GM23248 (cell line): Measurements from ENCODE around the gene PEX19. TPM values are rescaled to one million over a fixed set of nuclear protein-coding genes. Genes with fewer than 3 reads are reported as not detected.
A peak's percentile ranks its signal among the peaks of the same experiment; 100 is the strongest.

ENCODE experiments used
- DNase-seq: peaks from one replicate; pipeline ENCODE4 v3.0.0-alpha.2; 2015
- H2AFZ ChIP-seq: fragments of 200-600 bp; sonication (generic); 2 replicates; pipeline ENCODE4 v1.6.1; 2016; ENCODE audit warnings: antibody characterized with exemption
- H3F3A ChIP-seq: fragments of 200-600 bp; sonication (generic); 2 replicates; pipeline ENCODE4 v1.6.1; 2016; ENCODE audit warnings: mild to moderate bottlenecking, antibody characterized with exemption, mixed run types; ENCODE audit not compliant: insufficient read depth
- H3K27ac ChIP-seq: fragments of 200-600 bp; sonication (generic); 2 replicates; pipeline ENCODE4 v1.5.1; 2016; ENCODE audit warnings: mild to moderate bottlenecking
- H3K27me3 ChIP-seq: fragments of 200-600 bp; sonication (generic); replicated peaks from 2 replicates; pipeline ENCODE4 v1.6.1; 2016; ENCODE audit warnings: mild to moderate bottlenecking; ENCODE audit not compliant: insufficient read depth
- H3K36me3 ChIP-seq: fragments of 200-600 bp; sonication (generic); 2 replicates; pipeline ENCODE4 v1.6.1; 2016; ENCODE audit warnings: low read depth, mild to moderate bottlenecking
- H3K4me1 ChIP-seq: fragments of 200-600 bp; sonication (generic); 2 replicates; pipeline ENCODE4 v1.6.1; 2016; ENCODE audit warnings: mild to moderate bottlenecking; ENCODE audit not compliant: insufficient read depth
- H3K4me2 ChIP-seq: fragments of 200-600 bp; sonication (generic); one replicate; pipeline ENCODE4 v1.6.1; 2016; ENCODE audit warnings: mild to moderate bottlenecking; ENCODE audit not compliant: unreplicated experiment
- H3K4me3 ChIP-seq: fragments of 200-600 bp; sonication (generic); 2 replicates; pipeline ENCODE4 v1.5.1; 2016; ENCODE audit warnings: mild to moderate bottlenecking
- H3K79me2 ChIP-seq: fragments of 200-600 bp; sonication (generic); 2 replicates; pipeline ENCODE4 v1.6.1; 2016; ENCODE audit warnings: mild to moderate bottlenecking; ENCODE audit not compliant: insufficient read depth
- H3K9ac ChIP-seq: fragments of 200-600 bp; sonication (generic); 2 replicates; pipeline ENCODE4 v1.6.1; 2016; ENCODE audit warnings: mild to moderate bottlenecking
- H3K9me2 ChIP-seq: fragments of 200-600 bp; sonication (generic); 2 replicates; pipeline ENCODE4 v1.6.1; 2016; ENCODE audit warnings: mixed run types, mild to moderate bottlenecking, moderate library complexity; ENCODE audit not compliant: insufficient read depth
- H3K9me3 ChIP-seq: fragments of 200-600 bp; sonication (generic); one replicate; pipeline ENCODE4 v1.6.1; 2017; ENCODE audit warnings: low read depth
- H4K20me1 ChIP-seq: fragments of 200-600 bp; sonication (generic); 2 replicates; pipeline ENCODE4 v1.6.0; 2016; ENCODE audit not compliant: insufficient read depth
- EZH2 ChIP-seq: fragments of 200-600 bp; sonication (generic); IDR thresholded peaks from 2 replicates; pipeline ENCODE4 v1.6.1; 2018; ENCODE audit warnings: antibody characterized with exemption, mild to moderate bottlenecking; ENCODE audit not compliant: insufficient read depth, poor library complexity, severe bottlenecking
- EZH2phosphoT487 ChIP-seq: fragments of 200-600 bp; sonication (generic); IDR thresholded peaks from 2 replicates; pipeline ENCODE4 v1.6.1; 2018; ENCODE audit warnings: antibody characterized with exemption, moderate library complexity, mild to moderate bottlenecking, low read depth; ENCODE audit not compliant: insufficient read depth
- WGBS, 2 experiments: methylation state at CpG; one replicate each; pipeline ENCODE4 v1.1.6; 2015 to 2017; ENCODE audit warnings: low lambda C conversion rate in 2 of 2, low coverage in 1 of 2; ENCODE audit errors: missing lambda C conversion rate in 2 of 2; 5-methylcytosine and 5-hydroxymethylcytosine counted together
- in situ Hi-C: fragments of 300-500 bp; cut with MboI; formaldehyde crosslinking; loops from 2 replicates; pipeline ENCODE4 v1.15.0; 2020
- polyA plus RNA-seq: library from polyadenylated mRNA; unstranded; fragments of >200 nt; fragmentation: Nextera tagmentation; extraction: Ambion mirVana; gene quantifications from 2 replicates; pipeline ENCODE4 v1.2.1, GENCODE V29; 2016
- total RNA-seq: library from RNA; depleted of rRNA; stranded (reverse); fragments of >200 nt; shearing (Covaris generic); gene quantifications from 2 replicates; pipeline ENCODE4 v1.2.3, GENCODE V29; 2014

Gene PEX19
- total and polyA plus RNA-seq, 2 experiments from 2014 or later = 38.9 to 52.4 TPM

DNA sequence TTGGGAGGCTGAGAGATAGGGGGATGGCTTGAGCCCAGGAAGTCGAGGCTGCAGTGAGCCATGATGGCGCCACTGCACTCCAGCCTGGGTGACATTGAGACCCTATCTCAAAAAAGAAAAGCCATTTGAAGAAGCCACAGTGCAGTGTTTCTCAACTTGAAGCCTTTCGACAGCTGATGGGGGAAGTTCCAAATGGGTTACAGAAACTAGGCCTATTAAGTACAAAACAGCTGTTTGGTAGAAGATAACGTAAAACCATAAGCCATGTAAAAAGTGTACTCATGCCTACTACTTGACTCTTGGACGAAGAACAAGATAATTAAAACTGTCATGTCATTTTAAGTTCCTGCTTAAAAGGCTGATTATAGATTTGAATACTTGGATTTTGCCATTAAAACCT is 41.5 kb upstream of the PEX19 start:
- Histone ChIP-seq H3K36me3 (peaks cover 92% of the 10 kb centered on the region), H3K4me2 (no peak overlapping the region), H3K4me1 (no peaks in the 10 kb centered on the region), H3K27me3 (no peaks in the 10 kb centered on the region), H4K20me1 (no peaks in the 10 kb centered on the region), H3K4me3 (no peak overlapping the region), H3K27ac (no peak overlapping the region), H3K9ac (no peak overlapping the region), H3F3A (peaks cover 44% of the 10 kb centered on the region; the same call in 1 of the 2 replicates), H3K79me2 (peaks cover 100% of the 10 kb centered on the region), H3K9me3 (no peaks in the 10 kb centered on the region), H3K9me2 (no peaks in the 10 kb centered on the region), H2AFZ (no peak overlapping the region)
- in situ Hi-C loops = no loop called here
- WGBS, 2 experiments = 89 to 90% methylated on average over 5 of the region's 5 CpGs
- TF ChIP-seq EZH2phosphoT487 = no peak
- TF ChIP-seq EZH2 = no peak
- no peak for DNase-seq

DNA sequence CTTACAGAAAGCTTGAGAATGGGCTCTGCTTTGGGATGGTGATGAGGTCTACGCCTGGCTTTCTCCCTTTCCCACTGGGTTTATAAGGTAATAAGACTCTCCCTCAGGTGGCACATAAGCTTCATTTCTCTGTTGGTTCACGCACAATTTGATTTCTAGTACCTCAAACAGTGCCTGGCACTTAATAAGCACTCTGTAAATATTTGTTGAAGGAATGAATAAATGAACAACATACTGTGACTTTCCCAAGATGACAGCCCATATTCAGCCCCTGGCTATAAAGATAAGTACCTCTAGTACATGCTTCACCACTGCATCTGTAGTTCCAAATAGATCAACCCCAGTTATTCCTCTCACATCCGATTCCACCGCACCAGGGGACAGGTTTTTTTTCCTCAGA is 40.3 kb upstream of the PEX19 start:
- no peaks in the 10 kb centered on the region for H3K9me2 ChIP-seq
- no peak overlapping the region for H3K4me2 ChIP-seq
- no peaks in the 10 kb centered on the region for H3K4me1 ChIP-seq
- no peak overlapping the region for H2AFZ ChIP-seq
- H3K27me3 ChIP-seq = no peaks in the 10 kb centered on the region
- H3K27ac ChIP-seq = no peak overlapping the region
- peaks cover 39% of the 10 kb centered on the region; the same call in 1 of the 2 replicates for H3F3A ChIP-seq
- no peak for DNase-seq
- peaks cover 85% of the 10 kb centered on the region for H3K36me3 ChIP-seq
- in situ Hi-C loops = no loop called here
- no peak overlapping the region for H3K4me3 ChIP-seq
- H3K9me3 ChIP-seq = no peaks in the 10 kb centered on the region
- TF ChIP-seq EZH2phosphoT487 (no peak), EZH2 (no peak)
- H3K79me2 ChIP-seq = peaks cover 100% of the 10 kb centered on the region
- 94 to 95% methylated on average over 4 of the region's 4 CpGs for WGBS, 2 experiments
- peaks cover under 1% of the 10 kb centered on the region; the same call in 1 of the 2 replicates for H4K20me1 ChIP-seq
- H3K9ac ChIP-seq = no peak overlapping the region

DNA sequence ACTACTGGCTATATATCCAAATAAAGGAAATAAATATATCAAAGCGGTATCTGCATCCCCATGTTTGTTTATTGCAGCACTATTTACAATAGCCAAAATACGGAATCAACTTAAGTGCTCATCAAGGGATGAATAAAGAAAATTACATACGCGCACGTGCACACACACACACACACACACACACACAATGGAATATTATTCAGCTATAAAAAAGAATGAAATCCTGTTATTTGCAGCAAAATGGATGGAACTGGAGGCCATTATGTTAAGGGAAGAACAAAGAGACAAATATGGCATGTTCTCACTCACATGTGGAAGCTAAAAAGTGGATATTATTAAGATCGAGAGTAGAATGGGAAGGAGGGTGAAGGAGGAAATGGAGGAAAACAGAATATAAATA is 37.9 kb upstream of the PEX19 start:
- Histone ChIP-seq H3K79me2 (peaks cover 98% of the 10 kb centered on the region), H3K4me1 (no peaks in the 10 kb centered on the region), H3K4me2 (no peak overlapping the region), H3K36me3 (peaks cover 79% of the 10 kb centered on the region), H3K27me3 (no peaks in the 10 kb centered on the region), H3K4me3 (no peak overlapping the region), H2AFZ (no peak overlapping the region), H4K20me1 (peaks cover 6% of the 10 kb centered on the region; the same call in 1 of the 2 replicates), H3K9me2 (no peaks in the 10 kb centered on the region), H3F3A (peaks cover 30% of the 10 kb centered on the region; the same call in 1 of the 2 replicates), H3K27ac (no peak overlapping the region), H3K9ac (no peak overlapping the region), H3K9me3 (no peaks in the 10 kb centered on the region)
- in situ Hi-C loops = no loop called here
- WGBS, 2 experiments = 96 to 98% methylated on average over 6 of the region's 6 CpGs
- TF ChIP-seq EZH2phosphoT487 (no peak), EZH2 (no peak)
- DNase-seq = no peak

DNA sequence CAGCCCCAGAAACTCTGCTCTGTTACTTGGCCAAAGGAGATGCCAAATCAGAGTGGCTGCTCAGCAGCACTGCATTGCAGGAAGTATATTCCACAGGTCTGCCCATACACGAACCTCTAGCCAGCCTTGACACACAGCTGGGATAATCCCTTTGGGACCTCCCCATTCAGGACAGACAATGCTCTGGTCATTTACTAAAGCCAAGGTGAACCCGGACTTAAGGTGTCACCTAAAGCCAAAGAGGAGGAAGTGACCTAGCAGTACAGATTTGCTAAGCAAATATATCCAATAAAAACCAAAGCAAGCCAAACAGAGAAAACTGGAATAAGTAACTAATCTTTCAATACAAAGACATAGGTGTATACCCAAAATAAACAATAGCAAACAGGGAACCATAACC is 30.4 kb upstream of the PEX19 start:
- H3K9me3 ChIP-seq = no peaks in the 10 kb centered on the region

DNA sequence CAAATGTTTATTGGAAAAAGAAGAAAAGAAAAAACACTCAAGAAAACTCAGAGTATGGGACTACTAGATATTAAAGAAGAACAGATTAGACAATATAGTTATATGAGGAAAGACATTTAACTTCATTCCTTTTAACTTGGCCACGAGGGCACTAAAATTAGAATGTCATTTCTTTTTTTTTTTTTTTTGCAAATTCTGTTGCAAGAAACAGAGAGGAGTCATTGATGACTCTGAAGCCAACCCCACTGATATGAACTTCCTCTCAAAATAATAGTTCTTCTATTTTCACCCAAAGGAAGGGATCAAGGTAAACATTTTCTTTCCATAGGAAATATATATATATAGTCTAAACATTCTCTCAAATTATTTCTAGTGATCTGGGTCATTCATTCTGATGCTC is 24.6 kb upstream of the PEX19 start:
- TF ChIP-seq EZH2 (no peak), EZH2phosphoT487 (no peak)
- H3K27ac ChIP-seq = peak overlapping the region; percentile 98
- peak overlapping the region; percentile 67 for H3K4me2 ChIP-seq

More for the DNA sequence above, 30.4 kb upstream of the PEX19 start:
- Histone ChIP-seq H3K36me3 (peaks cover 84% of the 10 kb centered on the region), H3K4me2 (no peak overlapping the region), H3K4me3 (no peak overlapping the region), H3K9ac (no peak overlapping the region), H4K20me1 (peaks cover 6% of the 10 kb centered on the region; the same call in 1 of the 2 replicates), H3K9me2 (no peaks in the 10 kb centered on the region), H3K4me1 (peaks cover 6% of the 10 kb centered on the region), H3K79me2 (peaks cover 89% of the 10 kb centered on the region), H2AFZ (no peak overlapping the region), H3K27me3 (no peaks in the 10 kb centered on the region), H3F3A (peaks cover 44% of the 10 kb centered on the region), H3K27ac (0 out of 2 replicates have a peak overlapping the region, but pooled peaks have one; percentile 9)
- no peak for TF ChIP-seq EZH2
- no peak for TF ChIP-seq EZH2phosphoT487
- no peak for DNase-seq
- 52 to 78% methylated on average over 2 of the region's 2 CpGs for WGBS, 2 experiments
- in situ Hi-C loops = no loop called here

More for the DNA sequence above, 24.6 kb upstream of the PEX19 start:
- Histone ChIP-seq H3K27me3 (no peaks in the 10 kb centered on the region), H3K4me1 (peaks cover 20% of the 10 kb centered on the region), H3K36me3 (peaks cover 89% of the 10 kb centered on the region), H3F3A (peaks cover 54% of the 10 kb centered on the region), H2AFZ (no peak overlapping the region), H4K20me1 (no peaks in the 10 kb centered on the region), H3K9ac (peak overlapping the region; percentile 78), H3K9me2 (no peaks in the 10 kb centered on the region), H3K9me3 (no peaks in the 10 kb centered on the region), H3K79me2 (peaks cover 78% of the 10 kb centered on the region), H3K4me3 (peak overlapping the region; percentile 28; the same call in 1 of the 2 replicates)
- in situ Hi-C loops = no loop called here
- DNase-seq = peak; percentile 73
- WGBS, 2 experiments = 2 to 5% methylated on average over 1 of the region's 1 CpG
